ENCODE measurements around the gene KRTAP10-12. TPM values are rescaled to one million over a fixed set of nuclear protein-coding genes. Genes with fewer than 3 reads are reported as not detected.

KRTAP10-12 gene
- total and polyA plus RNA-seq, 2 of the 4 experiments (the other 2 are of a cell fraction), result not detected

- ChIA-PET CTCF (no interaction called here), POLR2A (ENCODE audit: unreplicated experiment) (no interaction called here)
- H2AFZ ChIP-seq (replicated peaks; ENCODE audit: low read length, poor library complexity), result no peak overlapping the region
- H2BK20ac ChIP-seq (ENCODE audit: low read depth, low read length), result no peak overlapping the region
- dilution Hi-C loops (cut with HindIII; ENCODE audit: low sequenced_read_pairs, unreplicated experiment) (no loop called here), in situ Hi-C loops (cut with MboI; ENCODE audit: low sequenced_read_pairs) (no loop called here), intact Hi-C loops (cut with micrococcal nuclease) (no loop called here)
- 3% methylated on average over 4 of the region's 13 CpGs; no CpG with 5 or more reads in 1 of the 2 experiments for WGBS, 2 experiments (ENCODE audit: extremely low coverage in 2 of 2, insufficient read length in 1 of 2)
- H2BK15ac ChIP-seq (ENCODE audit: low read depth, low read length), result no peak overlapping the region
- H3K9me3 ChIP-seq (ENCODE audit: control insufficient read depth, insufficient read depth, low read length), result peaks cover 6% of the 10 kb centered on the region; the same call in 1 of the 2 replicates
- no peak overlapping the region for H3K56ac ChIP-seq (ENCODE audit: extremely low read depth, insufficient read depth, low read length)
- no peaks in the 10 kb centered on the region for H3K36me3 ChIP-seq (ENCODE audit: control insufficient read depth, insufficient read depth, low read length)
- DNase-seq (no peak), ATAC-seq (ENCODE audit: low read depth) (no peak)
- BruUV-seq (replicated peaks), result no TSS peak
- no peak overlapping the region for H3K18ac ChIP-seq (ENCODE audit: low read depth, low read length)
- peaks cover 82% of the 10 kb centered on the region for H3K27me3 ChIP-seq (ENCODE audit: control insufficient read depth, insufficient read depth, low read length)
- H3K9ac ChIP-seq (ENCODE audit: low read depth, low read length), result no peak overlapping the region
- H2BK5ac ChIP-seq (ENCODE audit: low read depth, low read length, poor library complexity, severe bottlenecking), result no peak overlapping the region
- no peak overlapping the region for H3K23ac ChIP-seq (ENCODE audit: low read depth, low read length)
- H2BK120ac ChIP-seq (ENCODE audit: low read depth, low read length), result no peak overlapping the region
- no peaks in the 10 kb centered on the region for H3K79me1 ChIP-seq (ENCODE audit: low read depth in 1 of 2, low read length in 2 of 2)
- no peak overlapping the region for H3K4ac ChIP-seq (ENCODE audit: low read depth, low read length)
- H4K91ac ChIP-seq (ENCODE audit: insufficient read depth, low read depth, low read length), result no peak overlapping the region
- no peak overlapping the region for H3K27ac ChIP-seq (ENCODE audit: insufficient read depth, low read length)
- no peak overlapping the region for H4K5ac ChIP-seq (ENCODE audit: low read depth, low read length)
- H3K14ac ChIP-seq (replicated peaks; ENCODE audit: low read depth, low read length), result no peak overlapping the region
- H2AK9ac ChIP-seq (replicated peaks; ENCODE audit: low read depth, low read length, poor library complexity), result peak overlapping the region; percentile 78
- no peak overlapping the region for H3K4me2 ChIP-seq (ENCODE audit: low read depth, low read length)
- no peaks in the 10 kb centered on the region for H3K9me1 ChIP-seq (ENCODE audit: insufficient read depth, low read length)
- TF ChIP-seq BHLHE40 (IDR thresholded peaks at IDR 0.05; ENCODE audit: low read depth, low read length) (no peak), CTCF (conservative IDR thresholded peaks at IDR 0.05; ENCODE audit: low read depth, low read length) (no peak), MAZ (IDR thresholded peaks at IDR 0.05; ENCODE audit: borderline replicate concordance, low read depth, low read length) (no peak), MXI1 (IDR thresholded peaks at IDR 0.05; ENCODE audit: borderline replicate concordance, low read depth, low read length) (no peak), POLR2A (IDR thresholded peaks at IDR 0.05; ENCODE audit: low read depth, low read length) (no peak), RCOR1 (IDR thresholded peaks at IDR 0.05; ENCODE audit: insufficient replicate concordance, low read length) (no peak)
- H3K4me1 ChIP-seq (ENCODE audit: control insufficient read depth, insufficient read depth, low read length), result peaks cover 1% of the 10 kb centered on the region; the same call in 1 of the 2 replicates
- H3K4me3 ChIP-seq (ENCODE audit: insufficient read depth, low read depth, low read length), result no peak overlapping the region
- no peak overlapping the region for H4K8ac ChIP-seq (ENCODE audit: low read depth in 2 of 2, low read length in 2 of 2)
- no peaks in the 10 kb centered on the region for H4K20me1 ChIP-seq (ENCODE audit: insufficient read depth, low read length)
- H2AK5ac ChIP-seq (ENCODE audit: low read depth, low read length), result no peak overlapping the region
These were observed 11.4 kb downstream of the KRTAP10-12 start for GRCh38 chr21:44708213-44708865.
